ENCODE data around the gene VPS37C.
A peak's percentile ranks its signal among the peaks of the same experiment; 100 is the strongest.
"Not testable (repeated sequence)": the region's sequence is repeated elsewhere in the genome, so short reads cannot be mapped to it uniquely, and the experiment has no call there.

The VPS37C gene

DNA sequence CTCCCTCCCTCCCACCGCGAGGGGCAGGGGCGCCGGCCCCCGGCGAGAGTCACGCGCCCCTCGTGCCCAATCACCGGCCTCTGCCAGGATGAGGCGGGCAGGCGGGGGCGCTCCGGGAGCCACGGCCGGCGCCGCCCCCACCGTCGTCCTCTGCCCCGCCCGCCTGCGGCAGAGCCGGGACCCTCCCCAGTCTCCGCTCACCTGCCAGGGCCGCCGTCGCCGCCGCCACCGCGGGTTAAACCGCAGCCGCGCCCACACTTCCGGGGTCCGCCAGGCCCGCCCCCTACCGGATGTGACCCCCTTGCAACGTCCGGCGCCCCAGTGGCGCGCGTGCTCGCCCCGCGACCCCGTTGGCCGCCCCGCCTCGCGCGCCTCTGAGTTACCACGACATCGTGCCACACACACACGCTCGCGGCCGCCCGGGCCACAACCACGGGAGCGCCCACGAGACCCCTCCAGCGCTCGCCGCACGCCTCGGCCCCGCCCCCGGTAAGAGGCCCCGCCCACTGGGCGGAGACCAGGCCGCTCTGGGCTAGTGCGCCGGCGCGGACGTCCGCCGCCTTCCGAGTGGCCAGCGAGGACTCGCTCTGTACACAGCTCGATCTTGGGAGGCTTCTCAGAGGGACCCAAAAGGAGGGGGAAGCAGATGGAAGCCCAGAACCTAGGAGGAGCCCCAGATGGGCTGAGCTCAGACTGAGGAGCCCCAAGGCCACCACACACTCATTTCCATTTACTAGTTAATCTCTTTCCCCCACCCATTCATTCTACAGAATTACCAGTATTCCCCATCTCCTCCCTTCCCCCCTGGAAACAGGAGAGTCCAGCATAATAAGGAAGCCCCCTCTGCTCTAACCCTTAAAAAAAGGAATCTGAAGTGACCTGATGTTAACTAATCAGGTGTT is at the start of gene VPS37C:
Gene VPS37C (minus strand): TSS at position 237 of the 902 bp plus-strand sequence. CDS start 22,597 bp downstream, outside the sequence.
- DNase-seq (ENCODE audit: low read depth), result peak; percentile 80

DNA sequence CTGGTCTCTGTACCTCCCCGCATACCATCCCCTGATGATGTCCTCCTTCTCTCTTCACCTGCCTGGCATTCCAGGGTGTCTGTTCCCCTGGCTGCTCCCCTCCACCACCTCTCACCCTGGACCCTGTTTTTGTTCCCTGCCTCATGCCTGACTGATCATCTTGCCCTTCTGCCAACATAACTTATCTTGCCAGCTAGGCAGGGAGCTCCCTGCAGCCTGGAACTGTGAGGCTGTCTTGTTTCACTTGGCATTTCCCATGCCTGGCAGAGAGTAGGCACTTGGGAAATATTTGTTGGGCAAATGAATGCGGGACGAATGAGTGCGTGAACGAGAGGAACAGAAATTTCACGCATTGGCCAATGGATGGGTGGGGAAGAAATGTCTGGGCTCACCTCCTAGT is 49.4 kb upstream of the VPS37C start:
- DNase-seq (ENCODE audit: low read depth), result not testable (repeated sequence)

DNA sequence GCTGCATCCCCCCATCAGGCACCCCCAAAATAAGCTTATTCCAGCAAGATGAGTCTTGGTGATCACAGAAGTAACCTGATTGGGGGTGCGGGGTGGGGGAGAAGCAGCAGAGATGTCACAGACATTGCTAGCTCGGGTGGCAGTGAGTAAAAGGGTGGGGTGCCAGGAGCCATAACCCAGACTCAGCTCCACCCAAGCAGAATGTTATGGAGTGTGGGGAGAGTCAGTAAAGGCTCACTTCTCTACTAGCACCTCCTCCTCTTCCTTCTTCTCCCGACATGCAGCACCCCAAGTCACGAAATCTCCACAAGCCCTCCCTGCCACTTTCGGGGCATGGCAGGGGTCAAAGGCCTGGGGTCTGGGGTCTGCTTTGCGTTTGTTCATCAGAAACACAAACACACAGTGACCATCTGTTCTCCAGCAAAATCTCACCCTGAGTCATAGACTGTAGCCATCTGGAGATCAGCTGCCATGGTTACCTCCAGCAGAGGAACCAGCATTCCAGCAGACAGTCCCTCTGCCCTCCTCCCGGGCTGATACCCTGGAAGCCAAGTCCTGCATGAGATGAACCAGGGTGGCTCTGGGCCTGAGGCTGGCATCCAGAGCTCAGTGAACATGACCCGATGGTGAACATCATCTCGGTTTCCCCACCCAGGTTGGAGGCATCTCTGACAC is 46.5 kb upstream of the VPS37C start:
- DNase-seq (ENCODE audit: low read depth), result not testable (repeated sequence)

DNA sequence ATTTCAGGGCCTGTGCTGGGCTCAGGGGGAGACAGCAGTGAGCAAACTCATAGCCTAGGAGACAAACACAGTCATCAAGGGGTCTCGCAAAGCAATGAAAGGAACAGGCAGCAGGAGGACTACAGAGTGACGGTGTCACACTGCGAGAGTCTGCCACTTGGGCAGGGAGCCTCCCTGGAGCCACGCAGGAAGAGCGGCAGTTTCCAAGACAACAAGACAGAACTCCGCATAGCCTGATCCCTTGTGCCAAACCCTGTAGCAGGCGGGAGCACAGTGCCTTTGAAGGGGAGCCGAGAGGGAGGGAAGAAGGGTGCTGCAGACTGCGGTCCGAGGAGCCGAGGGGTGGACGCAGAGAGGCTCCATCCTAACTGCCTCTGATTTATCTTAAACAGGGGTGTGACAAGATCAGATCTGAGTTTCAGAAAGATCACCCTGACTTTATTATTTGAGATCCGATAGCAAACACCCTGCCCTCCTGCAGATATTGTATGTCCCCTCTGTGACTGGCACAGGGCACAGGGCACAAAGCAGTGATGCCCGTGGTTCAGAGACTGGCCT is 43.4 kb upstream of the VPS37C start:
- DNase-seq (ENCODE audit: low read depth), result not testable (repeated sequence)

DNA sequence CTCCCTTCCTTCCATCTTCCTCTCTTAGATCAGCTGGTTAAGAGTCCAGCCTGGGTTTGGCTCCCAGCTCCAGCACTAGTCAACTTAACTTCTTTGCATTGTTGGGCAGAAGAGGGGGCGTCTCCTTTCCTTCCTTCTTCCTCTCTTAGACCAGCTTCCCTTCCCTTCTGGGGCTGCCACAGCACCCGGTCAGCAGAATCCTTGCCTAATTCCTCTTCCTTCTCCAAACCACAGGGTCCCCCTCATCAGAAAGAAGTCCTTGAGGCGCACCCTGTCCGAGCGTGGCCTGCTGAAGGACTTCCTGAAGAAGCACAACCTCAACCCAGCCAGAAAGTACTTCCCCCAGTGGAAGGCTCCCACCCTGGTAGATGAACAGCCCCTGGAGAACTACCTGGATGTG is 42.6 kb upstream of the VPS37C start:
- not testable (repeated sequence) for DNase-seq (ENCODE audit: low read depth)

DNA sequence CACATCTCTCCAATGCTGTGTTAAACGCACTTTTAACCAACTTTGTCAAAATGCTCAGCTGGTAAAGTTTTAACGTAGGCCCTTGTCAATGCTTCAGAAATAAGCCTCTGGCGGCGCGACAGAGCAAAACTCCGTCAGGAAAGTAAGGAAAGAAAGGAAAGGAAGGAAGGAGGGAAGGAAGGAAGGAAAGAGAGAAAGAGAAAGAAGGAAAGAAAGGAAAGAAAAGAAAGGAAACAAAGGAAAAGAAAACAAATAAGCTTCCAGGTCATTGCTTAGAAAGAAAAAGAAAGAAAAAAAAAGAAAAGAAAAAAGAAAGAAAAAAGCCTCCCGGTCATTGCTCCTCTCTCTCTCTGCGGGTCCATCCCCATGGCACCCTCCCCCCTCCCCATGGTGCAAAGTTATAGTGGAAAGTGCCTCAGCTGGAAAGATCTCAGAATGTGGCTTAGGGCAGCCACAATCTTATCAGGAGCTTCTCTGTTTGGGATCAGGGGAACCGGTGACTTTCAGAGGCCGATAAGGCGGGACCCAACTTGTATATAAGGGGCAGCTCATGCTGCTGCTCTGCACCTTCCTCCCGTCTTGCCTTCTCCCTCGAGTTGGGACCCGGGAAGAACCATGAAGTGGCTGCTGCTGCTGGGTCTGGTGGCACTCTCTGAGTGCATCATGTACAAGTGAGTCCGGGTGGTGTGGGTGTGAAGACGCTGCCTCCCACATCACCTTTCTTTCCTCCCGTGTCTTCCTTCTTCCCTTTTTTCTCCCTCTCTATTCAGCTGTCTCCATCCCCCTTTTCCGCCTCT is 41.9 kb upstream of the VPS37C start, which contains the start of gene PGA3:
Gene PGA3 (plus strand): TSS at position 566 of the 797 bp plus-strand sequence. CDS start 50 bp downstream, at position 616.
- DNase-seq (ENCODE audit: low read depth), result not testable (repeated sequence)

DNA sequence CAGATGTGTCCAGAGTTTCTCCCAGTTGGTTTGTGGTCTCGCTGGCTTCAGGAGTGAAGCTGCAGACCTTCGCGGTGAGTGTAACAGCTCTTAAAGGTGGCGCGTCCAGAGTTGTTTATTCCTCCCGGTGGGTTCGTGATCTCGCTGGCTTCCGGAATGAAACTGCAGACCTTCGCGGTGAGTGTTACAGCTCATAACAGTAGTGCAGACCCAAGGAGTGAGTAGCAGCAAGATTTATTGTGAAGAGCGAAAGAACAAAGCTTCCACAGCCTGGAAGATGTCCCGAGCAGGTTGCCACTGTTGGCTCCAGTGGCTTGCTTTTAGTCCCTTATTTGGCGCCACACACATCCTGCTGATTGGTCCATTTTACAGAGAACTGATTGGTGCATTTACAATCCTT is 40.2 kb upstream of the VPS37C start:
- no peak for DNase-seq (ENCODE audit: low read depth)

DNA sequence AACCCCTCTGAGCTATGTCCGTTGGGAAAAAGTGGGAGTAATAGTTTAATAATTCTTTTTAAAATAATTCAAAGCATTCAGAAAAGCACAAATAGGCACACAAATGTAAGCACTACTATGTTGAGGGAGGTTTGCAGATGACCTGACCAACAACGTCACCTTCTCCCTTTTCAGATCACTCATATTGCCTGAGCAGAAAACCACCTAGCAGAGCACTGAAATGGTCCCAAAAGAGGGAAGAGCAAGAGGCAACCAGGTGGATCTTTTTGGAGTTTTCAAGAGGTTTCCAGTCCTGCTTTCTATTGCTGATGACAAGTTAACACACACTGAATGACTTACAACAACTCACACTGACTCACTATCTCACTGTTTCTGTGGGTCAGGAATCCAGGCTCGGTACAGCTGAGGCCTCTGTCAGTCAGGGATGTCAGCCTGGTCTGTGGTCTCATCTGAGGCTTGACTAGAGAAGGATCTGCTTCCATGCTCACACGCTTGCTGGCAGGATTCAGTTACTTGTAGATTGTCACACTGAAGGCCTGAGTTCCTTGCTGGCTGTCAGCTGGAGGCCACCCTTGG is 37.8 kb upstream of the VPS37C start:
- DNase-seq (ENCODE audit: low read depth), result no peak

DNA sequence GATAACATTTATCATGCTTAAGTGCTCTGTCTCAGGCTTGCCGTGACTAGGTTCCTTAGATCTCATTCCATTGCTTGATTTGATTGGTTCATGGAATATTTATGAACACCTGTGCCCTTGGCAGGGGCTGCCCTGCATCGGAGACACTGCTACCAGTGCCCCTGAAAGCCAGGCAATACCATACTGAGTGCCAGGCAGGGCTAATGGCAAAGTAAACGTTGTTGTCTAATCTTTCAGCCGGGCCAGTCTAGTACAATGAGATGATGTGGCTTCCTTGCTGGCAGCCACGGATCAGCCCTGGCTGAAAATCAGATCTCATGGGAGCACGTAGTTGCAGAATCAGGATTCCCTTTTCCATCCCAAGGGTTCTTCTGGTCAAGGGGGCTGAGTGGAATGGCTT is 37.1 kb upstream of the VPS37C start:
- no peak for DNase-seq (ENCODE audit: low read depth)

DNA sequence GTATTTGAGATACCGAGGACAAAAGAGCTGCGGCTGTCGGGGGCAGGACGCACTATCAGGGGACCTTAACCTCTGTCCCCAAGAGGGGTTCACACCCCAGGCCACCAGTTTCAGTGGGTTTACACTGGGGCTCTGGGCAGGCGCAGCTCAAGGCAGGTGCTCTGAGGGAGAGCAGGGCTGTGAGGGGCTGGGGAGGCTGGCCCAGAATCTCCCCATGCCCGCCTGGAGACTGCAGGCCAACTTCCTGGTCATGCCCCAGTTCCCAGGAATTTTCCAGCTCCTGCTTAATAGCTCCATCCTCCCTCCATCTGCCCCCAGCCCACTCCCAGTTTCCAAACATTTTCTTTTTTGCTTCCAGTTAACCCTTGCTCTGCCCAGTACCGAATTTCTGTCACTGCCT is 34.5 kb upstream of the VPS37C start:
- DNase-seq (ENCODE audit: low read depth), result no peak

DNA sequence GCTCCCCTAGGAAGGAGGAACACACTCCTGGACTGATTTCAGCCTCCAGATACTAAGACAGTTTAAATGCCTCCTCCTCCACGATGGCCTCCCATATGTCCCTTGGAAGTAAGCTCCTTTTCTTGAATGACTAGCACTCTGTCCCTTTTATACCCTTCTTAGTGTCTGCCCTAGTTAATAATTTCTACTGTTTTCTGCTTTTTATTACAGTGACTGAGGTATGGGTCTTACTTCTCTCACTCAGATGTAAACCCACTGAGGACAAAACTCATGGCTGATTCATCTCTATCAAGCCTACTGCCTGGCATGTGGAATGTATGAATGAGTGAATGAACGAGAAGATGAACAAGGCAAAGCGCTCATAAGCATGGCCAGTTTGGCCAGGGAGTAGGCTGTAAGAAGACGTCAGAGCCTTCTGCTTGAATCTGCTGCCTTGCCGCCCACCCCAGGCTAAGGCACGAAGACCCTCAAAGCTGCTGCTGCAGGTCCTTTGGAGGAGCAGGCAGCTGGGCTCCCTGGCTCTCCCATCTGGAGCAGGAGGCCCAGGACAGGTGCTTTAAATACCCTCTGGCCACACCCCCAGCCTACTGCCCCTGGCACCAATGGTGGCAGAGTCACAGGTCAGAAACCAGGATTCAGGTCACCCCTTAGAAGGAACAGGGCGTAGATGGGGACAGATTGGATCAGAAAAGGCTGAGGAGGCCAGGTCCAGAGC is 33.9 kb upstream of the VPS37C start:
- no peak for DNase-seq (ENCODE audit: low read depth)

DNA sequence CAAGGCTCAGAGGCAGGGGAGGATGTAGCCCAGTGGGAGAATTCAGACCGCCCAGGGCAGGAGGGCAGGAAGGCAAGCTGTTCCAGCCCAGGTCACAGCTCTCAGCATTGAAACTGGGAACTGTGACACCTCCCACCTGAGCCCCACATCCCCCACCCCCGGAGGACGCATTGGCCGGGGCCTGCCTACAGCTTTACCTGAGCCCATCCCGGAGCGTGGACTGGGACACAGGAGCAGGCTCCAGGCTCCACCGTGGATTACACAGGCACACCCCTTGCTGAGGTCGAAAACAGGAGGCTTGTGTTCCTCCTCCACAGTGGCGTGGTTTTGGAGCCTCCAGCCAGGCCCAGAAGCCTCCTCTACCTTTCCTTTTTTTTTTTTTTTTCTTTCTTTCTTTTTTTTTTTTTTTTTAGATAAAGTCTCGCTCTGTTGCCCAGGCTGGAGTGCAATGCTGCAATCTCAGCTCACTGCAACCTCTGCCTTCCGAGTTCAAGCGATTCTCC is 33.0 kb upstream of the VPS37C start:
- no peak for DNase-seq (ENCODE audit: low read depth)

DNA sequence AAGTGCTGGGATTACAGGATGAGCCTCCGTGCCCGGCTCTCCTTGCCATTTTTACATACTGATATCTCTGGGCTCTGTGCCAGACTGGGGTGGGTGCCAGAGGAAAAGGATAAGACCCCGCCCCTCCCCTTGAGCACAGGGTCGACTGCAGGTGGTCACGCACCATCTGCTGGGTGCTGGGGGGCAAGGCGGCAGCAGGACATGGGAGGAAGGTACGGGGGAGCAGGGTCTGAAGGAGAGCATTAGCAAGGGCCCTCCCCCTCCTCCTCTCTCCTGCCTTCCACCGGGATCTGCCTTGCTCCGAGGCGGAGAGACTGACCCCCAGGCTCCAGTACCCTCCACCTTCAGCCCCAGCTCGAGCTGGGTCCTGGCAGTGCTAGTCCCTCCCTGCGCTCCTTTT is 32.4 kb upstream of the VPS37C start:
- DNase-seq (ENCODE audit: low read depth), result no peak

DNA sequence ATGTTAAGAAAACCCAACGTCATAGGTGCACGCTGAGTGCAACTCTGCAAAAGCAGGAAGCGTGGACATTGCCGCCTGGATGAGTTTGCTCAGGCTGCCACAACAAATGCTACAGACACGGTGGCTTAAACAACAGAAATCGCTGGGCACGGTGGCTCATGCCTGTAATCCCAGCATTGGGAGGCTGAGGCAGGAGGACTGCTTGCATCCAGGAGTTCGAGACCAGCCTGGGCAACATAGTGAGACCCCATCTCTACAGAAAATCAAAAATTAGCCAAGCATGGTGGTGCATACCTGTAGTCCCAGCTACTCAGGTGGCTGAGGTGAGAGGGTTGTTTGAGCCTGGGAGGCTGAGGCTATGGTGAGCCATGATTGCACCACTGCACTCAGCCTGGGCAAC is 28.7 kb upstream of the VPS37C start:
- DNase-seq (ENCODE audit: low read depth), result no peak

DNA sequence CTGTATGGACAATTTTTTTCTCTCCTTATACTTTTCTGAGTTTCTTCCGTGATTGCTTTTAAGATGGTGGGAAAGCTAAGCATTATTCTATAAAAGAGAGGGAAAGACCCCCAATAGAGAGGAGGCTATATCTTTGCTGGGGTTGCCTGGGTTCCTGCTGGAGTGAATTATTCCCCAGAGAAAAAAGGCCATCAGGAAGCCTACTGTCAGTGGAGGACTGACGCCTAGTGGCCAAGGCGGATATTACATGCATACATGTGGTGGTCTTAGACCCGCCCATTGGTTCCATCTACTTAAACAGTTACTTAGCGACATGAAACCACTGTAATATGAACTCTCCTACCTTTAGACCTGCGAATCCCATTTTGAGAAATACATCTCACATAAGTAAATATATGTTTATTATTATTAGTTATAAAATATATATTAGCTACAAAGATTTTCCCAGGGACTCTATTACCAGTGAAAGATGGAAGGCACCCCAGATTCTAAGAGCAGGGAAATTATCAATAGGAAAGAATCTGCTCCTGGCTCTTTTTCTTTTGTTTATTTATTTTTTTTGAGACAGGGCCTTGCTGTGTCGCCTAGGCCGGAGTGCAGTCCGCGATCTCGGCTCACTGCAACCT is 26.4 kb upstream of the VPS37C start:
- DNase-seq (ENCODE audit: low read depth), result peak; percentile 67

DNA sequence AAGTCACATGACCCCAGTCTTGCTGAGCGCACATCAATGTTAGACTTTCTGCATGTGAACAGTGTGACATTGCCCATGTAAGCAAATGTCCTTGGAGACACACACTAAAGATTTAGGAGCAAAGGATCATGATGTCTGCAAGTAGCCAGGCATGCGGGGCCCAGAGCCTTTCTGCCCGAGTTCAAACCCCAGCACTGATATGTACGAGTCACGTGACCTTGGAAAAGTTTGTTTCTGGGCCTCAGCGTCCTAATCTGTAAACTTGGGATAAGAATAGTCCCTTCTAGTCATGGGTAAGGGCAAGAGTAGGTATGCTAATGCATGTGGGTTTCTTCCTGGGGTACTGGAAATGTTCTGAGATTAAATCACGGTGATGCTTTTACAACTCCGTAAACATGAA is 25.3 kb upstream of the VPS37C start:
- no peak for DNase-seq (ENCODE audit: low read depth)

DNA sequence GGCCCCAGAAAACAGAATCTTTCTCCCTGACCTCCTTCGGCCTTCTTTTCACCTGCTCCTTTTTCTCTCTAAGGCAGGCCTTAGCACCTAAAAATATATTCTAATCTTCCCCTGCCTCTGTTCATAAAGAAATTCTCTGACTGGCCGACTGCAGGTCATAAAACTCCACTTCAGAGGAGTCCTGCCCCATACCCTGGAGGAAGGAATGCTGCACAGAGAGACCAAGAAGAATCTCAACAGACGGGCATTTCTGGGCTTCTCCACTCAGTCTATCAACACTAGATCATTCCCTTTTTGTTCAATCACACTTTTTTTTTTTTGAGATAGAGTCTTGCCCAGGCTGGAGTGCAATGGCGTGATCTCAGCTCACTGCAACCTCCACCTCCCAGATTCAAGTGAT is 22.4 kb upstream of the VPS37C start:
- no peak for DNase-seq (ENCODE audit: low read depth)

DNA sequence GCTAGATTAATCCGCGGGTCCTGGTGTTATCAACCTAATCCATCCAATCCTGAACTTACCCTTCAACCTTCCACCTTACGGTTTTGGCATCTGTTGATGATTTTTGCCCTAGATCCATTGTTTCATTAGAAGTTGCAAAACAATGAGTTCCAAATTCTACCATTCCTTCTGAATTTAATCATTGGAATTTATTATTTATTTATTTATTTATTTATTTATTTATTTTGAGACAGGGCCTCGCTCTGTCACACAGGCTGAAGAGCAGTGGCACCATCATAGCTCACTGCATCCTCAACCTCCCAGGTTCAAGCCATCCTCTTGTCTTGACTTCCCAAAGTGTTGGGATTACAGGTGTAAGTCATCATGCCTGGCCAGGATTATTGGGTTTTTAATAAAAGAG is 20.3 kb upstream of the VPS37C start:
- DNase-seq (ENCODE audit: low read depth), result no peak

DNA sequence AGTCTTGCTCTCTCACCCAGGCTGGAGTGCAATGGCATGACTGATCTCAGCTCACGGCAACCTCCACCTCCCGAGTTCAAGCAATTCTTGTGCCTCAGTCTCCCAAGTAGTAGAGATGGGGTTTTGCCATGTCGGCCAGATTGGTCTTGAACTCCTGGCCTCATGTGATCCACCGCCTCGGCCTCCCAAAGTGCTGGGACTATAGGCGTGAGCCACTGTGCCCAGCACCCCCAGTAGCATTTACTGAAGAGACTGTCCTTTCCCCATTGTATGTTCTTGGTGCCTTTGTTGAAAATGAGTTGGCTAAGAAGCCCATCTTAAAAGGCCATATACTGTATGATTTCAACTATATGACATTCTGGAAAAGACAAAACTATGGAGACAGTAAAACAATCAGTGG is 19.0 kb upstream of the VPS37C start:
- DNase-seq (ENCODE audit: low read depth), result not testable (repeated sequence)

DNA sequence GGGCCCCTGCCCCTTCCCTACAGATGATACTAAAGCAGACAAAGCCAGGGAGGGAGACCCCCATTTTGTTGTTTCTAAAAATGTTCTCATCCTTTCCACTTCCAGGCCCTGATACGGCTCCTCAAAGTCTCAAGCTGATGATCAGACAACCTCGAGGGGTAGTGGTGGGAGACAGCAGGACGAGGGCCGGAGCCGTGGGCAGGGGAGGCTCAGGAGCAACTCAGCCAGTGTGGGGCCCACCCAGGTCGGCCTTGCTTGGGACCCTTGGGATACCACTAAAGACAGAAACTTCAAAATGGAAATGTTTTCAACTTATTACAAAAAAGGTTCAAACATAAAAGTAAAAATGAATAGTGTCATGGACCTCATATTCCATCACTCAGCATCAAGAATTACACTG is 15.2 kb upstream of the VPS37C start:
- DNase-seq (ENCODE audit: low read depth), result no peak

All from fibroblast of gingiva (primary cell).